Transverse colon (tissue), 4 donors: ENCODE measurements around the gene SMIM27. TPM values are rescaled to one million over a fixed set of nuclear protein-coding genes. Genes with fewer than 3 reads are reported as not detected.
A peak's percentile ranks its signal among the peaks of the same experiment; 100 is the strongest.
"Not testable (repeated sequence)": the region's sequence is repeated elsewhere in the genome, so short reads cannot be mapped to it uniquely, and the experiment has no call there.

Source experiments
- DNase-seq: peaks from one replicate; pipeline ENCODE4 v3.0.0-alpha.2; 2019
- H3K27ac ChIP-seq, 4 donors: fragments of 200-600 bp; sonication (generic); 2 replicates each; pipeline ENCODE4 v1.5.1; 2016 to 2018; ENCODE audit warnings: inconsistent platforms in 4 of 4
- H3K27me3 ChIP-seq: fragments of 200-600 bp; sonication (generic); 2 replicates; pipeline ENCODE4 v1.5.1; 2017; ENCODE audit warnings: inconsistent platforms
- H3K36me3 ChIP-seq, 4 donors: fragments of 200-600 bp; sonication (generic); 2 replicates each; pipeline ENCODE4 v1.5.1; 2017 to 2019; ENCODE audit warnings: inconsistent platforms in 4 of 4
- H3K4me1 ChIP-seq, 4 donors: fragments of 200-600 bp; sonication (generic); 2 replicates each; pipeline ENCODE4 v1.5.1; 2017 to 2020; ENCODE audit warnings: inconsistent platforms in 4 of 4
- H3K4me3 ChIP-seq, 4 donors: fragments of 200-600 bp; sonication (generic); 1 replicate in 1 of 4; 2 replicates in 3 of 4; pipeline versions ENCODE4 v1.5.1 to v1.6.1; 2017 to 2019; ENCODE audit warnings: inconsistent platforms in 4 of 4
- H3K9me3 ChIP-seq, 2 donors: fragments of 200-600 bp; sonication (generic); 2 replicates each; pipeline ENCODE4 v1.5.1; 2017 to 2019; ENCODE audit warnings: inconsistent platforms in 2 of 2
- EP300 ChIP-seq: sonication (generic); formaldehyde crosslinking; IDR thresholded peaks from one replicate; pipeline ENCODE4 v1.6.1; 2017; ENCODE audit warnings: antibody characterized with exemption, low read depth
- POLR2A ChIP-seq: fragments of 450-650 bp; IDR thresholded peaks from one replicate; pipeline ENCODE4 v1.6.1; 2016; ENCODE audit warnings: antibody characterized with exemption, mild to moderate bottlenecking, moderate library complexity
- POLR2AphosphoS5 ChIP-seq, 3 donors: sonication (generic); formaldehyde crosslinking; IDR thresholded peaks; one replicate each; pipeline ENCODE4 v1.6.1; 2016; ENCODE audit warnings: antibody characterized with exemption in 3 of 3
- WGBS, 2 donors: methylation state at CpG; one replicate each; pipeline ENCODE4 v1.1.5; 2018; ENCODE audit warnings: low coverage in 1 of 2; 5-methylcytosine and 5-hydroxymethylcytosine counted together
- in situ Hi-C, 4 donors: fragments of 200-750 bp; cut with MboI; loops; one replicate each; pipeline versions ENCODE4 v1.15.0 to v1.15.1; 2017; ENCODE audit warnings: low sequenced_read_pairs in 3 of 4, low pct_ligation_motif_present in 1 of 4, low pct_unique_long_range_greater_than_20kb in 1 of 4
- intact Hi-C: fragments of 100-400 bp; cut with DNase I; formaldehyde crosslinking; loops from one replicate; pipeline ENCODE4 v1.15.1; 2023; ENCODE audit warnings: low total_unique reads
- total RNA-seq, 4 donors: library from RNA; depleted of rRNA; stranded (reverse); fragments of >200 nt; gene quantifications; one replicate each; pipeline ENCODE4 v1.1.0, GENCODE V29; 2016
- TF ChIP-seq, protein P1 (sequence below), 5 experiments: fragments of 200-600 bp in 3 of 5; fragments of 450-650 bp in 2 of 5; sonication (generic) in 3 of 5; IDR thresholded peaks; 1 replicate in 2 of 5; 2 replicates in 3 of 5; pipeline ENCODE4 v1.5.1; 2016 to 2017; ENCODE audit warnings: antibody characterized with exemption in 5 of 5, inconsistent platforms in 3 of 5, mild to moderate bottlenecking in 2 of 5, moderate library complexity in 1 of 5

Gene SMIM27
- total RNA-seq, 4 donors from 2014 or later, result 2.0 to 7.5 (median 3.8) TPM

GRCh38 chr9:32516241-32516640 lies 35.9 kb upstream of the SMIM27 start:
- no peaks in the 10 kb centered on the region for H3K9me3 ChIP-seq
- H3K27ac ChIP-seq, result no peak overlapping the region
- TF ChIP-seq EP300 (no peak), POLR2AphosphoS5 (IDR thresholded peaks at IDR 0.05) (no peak), POLR2A (no peak)
- TF ChIP-seq, protein P1, sequence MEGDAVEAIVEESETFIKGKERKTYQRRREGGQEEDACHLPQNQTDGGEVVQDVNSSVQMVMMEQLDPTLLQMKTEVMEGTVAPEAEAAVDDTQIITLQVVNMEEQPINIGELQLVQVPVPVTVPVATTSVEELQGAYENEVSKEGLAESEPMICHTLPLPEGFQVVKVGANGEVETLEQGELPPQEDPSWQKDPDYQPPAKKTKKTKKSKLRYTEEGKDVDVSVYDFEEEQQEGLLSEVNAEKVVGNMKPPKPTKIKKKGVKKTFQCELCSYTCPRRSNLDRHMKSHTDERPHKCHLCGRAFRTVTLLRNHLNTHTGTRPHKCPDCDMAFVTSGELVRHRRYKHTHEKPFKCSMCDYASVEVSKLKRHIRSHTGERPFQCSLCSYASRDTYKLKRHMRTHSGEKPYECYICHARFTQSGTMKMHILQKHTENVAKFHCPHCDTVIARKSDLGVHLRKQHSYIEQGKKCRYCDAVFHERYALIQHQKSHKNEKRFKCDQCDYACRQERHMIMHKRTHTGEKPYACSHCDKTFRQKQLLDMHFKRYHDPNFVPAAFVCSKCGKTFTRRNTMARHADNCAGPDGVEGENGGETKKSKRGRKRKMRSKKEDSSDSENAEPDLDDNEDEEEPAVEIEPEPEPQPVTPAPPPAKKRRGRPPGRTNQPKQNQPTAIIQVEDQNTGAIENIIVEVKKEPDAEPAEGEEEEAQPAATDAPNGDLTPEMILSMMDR (IDR thresholded peaks at IDR 0.05), result no peak
- in situ Hi-C loops, result no loop called here
- intact Hi-C loops, result no loop called here
- H3K27me3 ChIP-seq, result no peaks in the 10 kb centered on the region
- H3K4me1 ChIP-seq, result peaks cover 0 to 15% (median 0%) of the 10 kb centered on the region in 4 donors
- no peaks in the 10 kb centered on the region for H3K36me3 ChIP-seq
- H3K4me3 ChIP-seq, result no peak overlapping the region
- DNase-seq, result no peak

- no peak overlapping the region for H3K27ac ChIP-seq
- H3K36me3 ChIP-seq, result no peaks in the 10 kb centered on the region
- H3K9me3 ChIP-seq, result no peaks in the 10 kb centered on the region
- intact Hi-C loops, result no loop called here
- in situ Hi-C loops, result no loop called here
- 90 to 100% methylated on average over 1 of the region's 1 CpG for WGBS, 2 donors
- TF ChIP-seq, protein P1 (IDR thresholded peaks at IDR 0.05), result no peak
- TF ChIP-seq EP300, result no peak
- no peak for TF ChIP-seq POLR2A
- no peak for TF ChIP-seq POLR2AphosphoS5 (IDR thresholded peaks at IDR 0.05)
- no peaks in the 10 kb centered on the region for H3K27me3 ChIP-seq
- DNase-seq, result no peak
- H3K4me1 ChIP-seq, result peaks cover 0 to 20% (median 0%) of the 10 kb centered on the region in 4 donors
- H3K4me3 ChIP-seq, result no peak overlapping the region
These were observed 33.9 kb upstream of the SMIM27 start for GRCh38 chr9:32518276-32518675.

- WGBS, 2 donors, result 97 to 100% methylated on average over 1 of the region's 1 CpG
- no peak overlapping the region for H3K4me3 ChIP-seq
- H3K9me3 ChIP-seq, result no peaks in the 10 kb centered on the region
- TF ChIP-seq POLR2AphosphoS5 (IDR thresholded peaks at IDR 0.05), result no peak
- TF ChIP-seq, protein P1 (IDR thresholded peaks at IDR 0.05), result no peak
- no peak overlapping the region for H3K27ac ChIP-seq
- DNase-seq, result no peak
- intact Hi-C loops, result no loop called here
- no peaks in the 10 kb centered on the region for H3K36me3 ChIP-seq
- in situ Hi-C loops, result no loop called here
- no peaks in the 10 kb centered on the region for H3K27me3 ChIP-seq
- H3K4me1 ChIP-seq, result peaks cover 0 to 47% (median 17%) of the 10 kb centered on the region in 4 donors
These were observed 28.2 kb upstream of the SMIM27 start for GRCh38 chr9:32523910-32524309.

- intact Hi-C loops, H3K27me3 ChIP-seq, H3K36me3 ChIP-seq, in situ Hi-C loops, H3K9me3 ChIP-seq, DNase-seq: not testable (repeated sequence)
- Histone ChIP-seq H3K4me3 (peak overlapping the region in 1 of 4 donors; percentile 77), H3K4me1 (peaks cover 0 to 44% (median 17%) of the 10 kb centered on the region in 4 donors), H3K27ac (peak overlapping the region in 2 of 4 donors; percentile 90 to 91)
- WGBS, 2 donors, result 92 to 94% methylated on average over 6 to 11 of the region's 11 CpGs
These were observed 27.6 kb upstream of the SMIM27 start for GRCh38 chr9:32524558-32524891.

DNA sequence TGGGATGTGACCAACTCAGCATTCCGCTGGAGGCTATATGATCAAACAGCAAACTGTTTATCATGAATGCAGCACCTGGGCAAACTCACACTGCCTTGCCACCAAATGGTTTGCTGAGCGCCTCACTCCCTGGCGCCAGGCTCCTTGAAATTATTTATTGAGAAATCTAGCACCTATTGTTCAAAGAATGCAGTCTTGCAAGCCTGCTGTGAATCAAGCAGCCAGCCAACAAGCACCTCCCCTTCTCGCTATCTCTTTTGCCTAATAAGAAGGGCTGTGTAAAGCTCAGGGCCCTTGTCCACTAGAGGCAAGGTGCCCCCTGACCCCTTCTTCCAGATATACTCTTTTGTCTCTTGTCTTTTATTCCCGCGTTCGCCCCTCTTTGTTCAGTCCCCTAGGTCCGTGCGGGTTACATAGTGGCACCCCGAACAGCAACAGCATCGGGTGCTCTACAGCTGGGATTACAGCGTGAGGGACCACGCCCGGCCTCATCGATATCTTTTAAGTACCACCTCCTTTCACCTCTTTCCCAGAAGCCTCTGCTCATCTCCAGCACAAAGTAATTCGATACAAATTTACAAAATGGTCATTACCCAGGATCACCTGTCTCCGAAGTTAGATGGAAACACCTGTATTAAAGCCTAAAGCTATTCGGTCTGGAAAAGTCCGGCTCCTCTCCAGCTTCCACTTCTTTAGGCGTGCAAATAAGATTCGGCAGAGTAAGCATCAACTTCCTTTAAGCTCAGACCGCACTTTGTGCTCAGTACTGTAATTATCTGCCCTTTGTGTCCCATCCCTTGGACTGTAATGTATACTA lies 27.0 kb upstream of the SMIM27 start:
- WGBS, 2 donors, result 9 to 25% methylated on average over 6 to 22 of the region's 22 CpGs
- DNase-seq, result no peak
- intact Hi-C loops, result no loop called here
- TF ChIP-seq EP300, result no peak
- TF ChIP-seq POLR2AphosphoS5 (IDR thresholded peaks at IDR 0.05), result no peak
- TF ChIP-seq, protein P1 (IDR thresholded peaks at IDR 0.05), result no peak
- H3K4me3 ChIP-seq, result peak overlapping the region; percentile 41 to 77 (median 61)
- H3K27ac ChIP-seq, result peak overlapping the region; percentile 90 to 92 (median 90)
- H3K27me3 ChIP-seq, result no peaks in the 10 kb centered on the region
- no peaks in the 10 kb centered on the region for H3K9me3 ChIP-seq
- peaks cover 0 to 38% (median 17%) of the 10 kb centered on the region in 4 donors for H3K4me1 ChIP-seq
- no peaks in the 10 kb centered on the region for H3K36me3 ChIP-seq
- in situ Hi-C loops, result no loop called here
